GM21526 (cell line): ENCODE data around the gene RALGAPA1.

Experiments used
- ATAC-seq: cut with Tn5 transposase; IDR thresholded peaks from one replicate; pipeline ENCODE4 v1.9.1; 2021; ENCODE audit warnings: moderate library complexity; ENCODE audit not compliant: unreplicated experiment, low FRiP score

The RALGAPA1 gene

GRCh38 chr14:35557221-35557747 lies 251.8 kb downstream of the RALGAPA1 start:
- no peak for ATAC-seq

DNA sequence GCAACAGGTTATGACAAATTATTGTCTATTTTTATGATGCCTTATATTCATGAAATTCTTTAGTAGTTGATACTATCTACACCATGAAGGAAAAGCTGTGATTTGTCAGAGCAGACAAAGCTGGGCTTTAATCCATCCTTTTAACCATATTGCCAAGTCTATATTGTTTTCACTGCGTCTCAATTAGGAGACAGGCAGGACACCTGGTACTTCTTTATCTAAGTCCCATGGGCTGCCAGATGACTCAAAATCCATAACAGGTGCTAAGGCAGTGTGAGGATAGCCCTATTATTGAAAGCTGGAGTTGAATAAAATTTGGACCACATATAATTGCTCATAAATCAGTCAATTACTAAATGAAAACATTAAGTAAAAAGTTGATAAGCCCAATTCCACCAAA lies 252.5 kb downstream of the RALGAPA1 start:
- ATAC-seq: no peak

- ATAC-seq: no peak
These were observed 255.3 kb downstream of the RALGAPA1 start for GRCh38 chr14:35553808-35554207.

DNA sequence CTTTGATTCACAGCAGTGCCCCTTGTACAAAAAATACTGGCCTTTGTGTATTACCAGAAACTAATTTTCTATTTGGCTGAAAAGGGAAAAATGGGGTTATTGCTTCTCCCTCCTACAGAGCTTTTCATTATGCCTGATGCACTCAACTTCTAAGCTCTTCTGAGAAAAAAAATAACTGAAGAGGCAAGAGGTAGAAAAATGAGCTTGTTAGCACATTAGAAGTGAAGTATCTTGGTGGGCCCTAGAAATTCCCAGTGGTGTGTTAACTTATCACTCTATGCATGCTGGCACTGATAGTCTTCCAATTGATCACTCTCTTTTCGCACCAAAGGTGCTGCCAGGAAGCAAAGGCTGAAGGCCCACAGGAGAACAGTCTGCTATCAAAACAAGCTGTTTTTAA lies 258.0 kb downstream of the RALGAPA1 start:
- ATAC-seq: no peak

- ATAC-seq: no peak
These were observed 259.5 kb downstream of the RALGAPA1 start for GRCh38 chr14:35549551-35549950.

GRCh38 chr14:35543006-35543405 lies 266.1 kb downstream of the RALGAPA1 start:
- no peak for ATAC-seq

- peak; percentile 60 for ATAC-seq
These were observed 269.1 kb downstream of the RALGAPA1 start for GRCh38 chr14:35539969-35540368.

GRCh38 chr14:35535483-35536112 lies 273.5 kb downstream of the RALGAPA1 start:
- ATAC-seq: no peak

DNA sequence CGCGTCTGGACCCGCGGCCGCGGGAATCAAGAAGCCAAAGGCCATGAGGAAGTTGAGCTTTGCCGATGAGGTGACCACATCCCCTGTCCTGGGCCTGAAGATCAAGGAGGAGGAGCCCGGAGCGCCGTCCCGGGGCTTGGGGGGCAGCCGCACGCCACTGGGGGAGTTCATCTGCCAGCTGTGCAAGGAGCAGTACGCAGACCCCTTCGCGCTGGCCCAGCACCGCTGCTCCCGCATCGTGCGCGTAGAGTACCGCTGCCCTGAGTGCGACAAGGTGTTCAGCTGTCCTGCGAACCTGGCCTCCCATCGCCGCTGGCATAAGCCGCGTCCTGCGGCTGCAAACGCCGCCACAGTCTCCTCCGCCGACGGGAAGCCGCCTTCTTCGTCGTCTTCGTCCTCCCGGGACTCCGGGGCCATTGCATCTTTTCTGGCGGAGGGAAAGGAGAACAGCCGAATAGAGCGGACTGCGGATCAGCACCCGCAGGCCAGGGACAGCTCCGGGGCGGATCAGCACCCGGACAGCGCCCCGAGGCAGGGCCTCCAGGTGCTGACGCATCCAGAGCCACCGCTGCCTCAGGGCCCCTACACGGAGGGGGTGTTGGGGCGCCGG lies 274.1 kb downstream of the RALGAPA1 start:
- ATAC-seq: peak; percentile 52

GRCh38 chr14:35534208-35534872 lies 274.8 kb downstream of the RALGAPA1 start:
- ATAC-seq: peak; percentile 23

DNA sequence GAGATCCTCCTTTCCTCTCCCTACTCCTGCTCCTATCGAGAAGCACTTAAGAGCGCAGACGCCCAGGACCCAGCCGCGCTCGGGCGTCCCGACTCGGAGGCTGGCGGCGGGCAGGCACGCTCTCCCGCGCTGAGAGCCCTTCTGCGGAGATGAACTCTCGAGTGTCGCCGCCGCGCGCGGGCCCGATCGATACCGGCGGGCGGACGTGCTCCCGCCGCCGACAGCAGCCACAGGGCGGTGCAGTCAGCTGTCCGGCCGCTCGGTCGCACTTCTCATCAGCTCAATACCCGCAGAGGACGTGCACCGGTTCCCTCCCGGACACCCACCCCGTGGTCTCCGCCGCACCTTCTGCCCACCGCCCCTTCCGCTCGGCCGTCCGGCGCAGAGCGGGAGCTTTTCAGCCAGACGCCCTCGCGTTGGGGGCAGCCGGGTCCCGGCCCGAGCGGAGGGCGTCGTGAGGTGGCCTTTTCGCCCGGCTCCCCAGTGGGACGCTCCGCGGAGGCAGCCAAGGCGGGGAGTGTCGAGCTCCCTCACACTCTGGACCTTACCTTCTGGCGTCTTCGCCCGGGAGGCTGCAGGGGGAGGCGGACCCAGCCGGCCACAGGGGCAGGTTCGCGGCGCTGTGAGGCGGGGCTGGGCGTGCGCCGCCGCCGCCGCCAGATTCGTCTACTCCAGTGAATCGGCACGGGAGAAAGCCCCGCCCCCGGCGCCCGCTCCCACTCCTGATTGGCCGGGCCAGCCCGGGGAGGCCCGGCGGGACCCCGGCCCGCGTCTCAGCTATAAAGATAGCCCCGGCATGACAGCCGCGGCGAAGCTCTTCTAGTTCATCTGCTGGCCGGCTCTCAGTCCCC lies 275.5 kb downstream of the RALGAPA1 start, which contains the start of gene INSM2:
Gene INSM2, plus strand, starts transcription at position 808 of the 851 bp plus-strand sequence. CDS start 89 bp downstream, outside the sequence.
- ATAC-seq: peak; percentile 81

GRCh38 chr14:35532783-35533356 lies 276.2 kb downstream of the RALGAPA1 start:
- peak; percentile 7 for ATAC-seq

GRCh38 chr14:35531960-35532747 lies 276.9 kb downstream of the RALGAPA1 start:
- ATAC-seq: no peak

GRCh38 chr14:35526962-35527361 lies 282.1 kb downstream of the RALGAPA1 start:
- ATAC-seq: no peak

DNA sequence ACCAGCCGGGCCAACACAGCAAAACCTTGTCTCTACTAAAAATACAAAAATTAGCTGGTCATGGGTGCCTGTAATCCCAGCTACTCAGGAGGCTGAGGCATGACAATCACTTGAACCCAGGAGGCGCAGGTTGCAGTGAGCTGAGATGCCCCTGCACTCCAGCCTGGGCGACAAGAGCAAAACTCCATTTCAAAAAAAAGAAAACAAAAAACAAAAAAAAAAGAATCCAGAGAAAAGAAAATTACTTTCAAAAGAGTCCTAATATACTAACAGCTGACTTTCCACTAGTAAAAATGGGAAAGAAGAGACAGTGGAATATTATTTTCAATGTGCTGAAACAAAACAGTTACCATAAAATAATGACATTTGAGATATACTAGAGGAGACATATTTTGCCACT lies 283.4 kb downstream of the RALGAPA1 start:
- no peak for ATAC-seq

DNA sequence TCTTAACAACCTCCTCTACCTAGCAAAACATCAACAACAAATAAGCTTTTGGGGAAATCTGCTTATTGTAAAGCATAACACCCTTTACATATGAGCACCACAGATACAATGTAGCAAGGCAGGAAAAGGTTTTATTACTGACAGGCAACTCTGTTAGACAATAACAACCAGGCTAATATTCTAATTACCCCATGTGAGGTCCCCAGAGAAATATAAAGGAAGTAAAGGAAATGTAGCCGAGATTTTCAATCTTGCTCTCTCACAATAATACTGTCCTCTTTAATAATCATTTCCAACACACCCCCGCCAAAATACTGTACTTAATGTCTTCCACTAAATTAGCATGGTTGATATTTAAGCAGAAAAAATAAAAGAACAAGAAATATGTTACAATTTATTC lies 289.1 kb downstream of the RALGAPA1 start:
- ATAC-seq: no peak

GRCh38 chr14:35515916-35516315 lies 293.2 kb downstream of the RALGAPA1 start:
- ATAC-seq: no peak

DNA sequence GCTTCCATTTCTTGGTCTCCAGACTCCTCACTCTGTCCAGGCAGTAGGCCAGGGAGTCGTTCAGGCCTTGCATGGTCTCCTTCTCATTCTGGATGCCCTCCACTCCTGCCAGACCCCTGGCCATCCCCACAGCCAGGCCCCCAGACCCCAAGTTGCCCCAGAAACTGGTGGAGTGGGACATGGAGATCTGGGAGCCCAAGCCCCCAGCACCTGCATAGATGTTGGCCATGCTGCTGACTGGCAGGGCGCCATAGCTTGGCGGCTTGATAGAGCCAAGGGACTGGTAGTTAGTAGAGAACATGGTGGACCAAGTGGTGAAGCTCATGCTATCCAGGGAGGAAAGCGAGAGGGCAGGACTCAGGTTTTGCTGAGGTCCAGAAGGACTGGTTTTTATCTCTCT lies 296.3 kb downstream of the RALGAPA1 start:
- no peak for ATAC-seq

DNA sequence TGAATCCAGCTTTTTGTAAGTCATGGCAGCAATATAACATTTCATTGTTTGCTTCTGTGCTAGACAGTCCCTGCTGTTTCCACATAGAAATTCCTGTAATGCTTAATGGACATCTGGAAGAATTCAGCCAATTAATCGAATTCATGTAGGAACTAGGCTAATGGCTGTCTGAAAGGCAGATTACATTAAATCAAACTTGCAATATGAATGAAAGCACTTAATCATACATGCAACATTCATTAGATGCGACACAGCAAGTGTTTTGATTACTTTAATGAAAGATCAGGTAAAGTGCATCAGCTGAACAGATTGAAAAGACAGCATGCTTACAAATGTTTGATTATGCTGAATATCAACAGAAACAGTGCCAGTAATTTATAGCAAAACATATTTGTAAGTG lies 299.2 kb downstream of the RALGAPA1 start:
- ATAC-seq: no peak

DNA sequence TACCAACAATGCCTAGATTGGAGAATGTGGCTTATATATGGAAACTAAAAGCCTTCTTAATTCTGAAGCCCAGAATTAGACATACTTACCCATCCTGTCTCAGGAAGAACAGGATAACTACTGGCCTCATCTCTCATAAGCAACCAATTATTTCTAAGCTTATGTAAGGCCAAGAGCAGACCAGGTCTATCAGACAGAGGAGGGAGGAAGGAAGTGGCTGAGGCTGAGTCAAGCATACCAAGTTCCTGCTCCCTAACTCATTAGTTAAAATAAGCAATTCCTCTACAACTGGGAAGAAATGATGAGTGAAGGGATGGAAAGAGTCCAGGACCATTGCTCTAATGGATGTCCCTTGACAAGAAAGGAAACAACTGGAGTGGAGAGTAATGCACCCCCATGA lies 302.2 kb downstream of the RALGAPA1 start:
- ATAC-seq: no peak
